Stomach smooth muscle (tissue), 2 donors: Measurements from ENCODE around the gene C18orf63.
"Not testable (repeated sequence)": the region's sequence is repeated elsewhere in the genome, so short reads cannot be mapped to it uniquely, and the experiment has no call there.

ENCODE experiments used
- H3K27ac ChIP-seq: one replicate; pipeline ENCODE4 v1.7.0; 2013; ENCODE audit warnings: mild to moderate bottlenecking, low read length, inconsistent platforms
- H3K27me3 ChIP-seq, 2 donors: one replicate each; pipeline ENCODE4 v1.7.0; 2013; ENCODE audit warnings: low read length in 2 of 2; ENCODE audit not compliant: insufficient read depth in 2 of 2, control insufficient read depth in 1 of 2
- H3K36me3 ChIP-seq, 2 donors: one replicate each; pipeline ENCODE4 v1.7.0; 2013; ENCODE audit warnings: low read length in 2 of 2; ENCODE audit not compliant: control insufficient read depth in 2 of 2, insufficient read depth in 2 of 2
- H3K4me1 ChIP-seq: one replicate; pipeline ENCODE4 v1.7.0; 2013; ENCODE audit warnings: low read length; ENCODE audit not compliant: control insufficient read depth, insufficient read depth
- H3K4me3 ChIP-seq, 2 donors: one replicate each; pipeline ENCODE4 v1.7.0; 2013; ENCODE audit warnings: low read length in 2 of 2
- H3K9ac ChIP-seq, 2 donors: one replicate each; pipeline ENCODE4 v1.7.0; 2013; ENCODE audit warnings: low read length in 2 of 2, mild to moderate bottlenecking in 1 of 2
- H3K9me3 ChIP-seq, 2 donors: one replicate each; pipeline ENCODE4 v1.7.0; 2013; ENCODE audit warnings: low read length in 2 of 2; ENCODE audit not compliant: control insufficient read depth in 2 of 2
- donor health status: healthy.
- donor health status: Pancreatic carcinoma.

Gene C18orf63

DNA sequence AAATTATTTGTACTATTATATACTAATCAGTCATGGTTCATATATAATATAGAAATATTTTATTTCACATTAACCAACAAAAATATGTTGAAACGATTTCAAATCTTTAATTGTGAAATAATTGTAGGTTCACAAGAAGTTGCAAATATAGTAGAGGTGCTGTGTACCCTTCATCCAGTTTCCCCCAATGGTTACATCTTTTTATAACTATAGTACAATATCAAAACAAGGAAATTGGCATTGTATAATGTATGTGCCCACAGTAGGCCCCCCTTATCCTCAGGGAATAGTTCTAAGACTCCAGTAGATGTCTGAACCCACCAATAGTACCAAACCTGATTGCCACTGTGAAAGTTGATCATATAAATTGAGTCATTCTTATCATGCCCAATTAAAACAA lies 16.5 kb upstream of the C18orf63 start:
- H3K4me3 ChIP-seq = no peak overlapping the region
- no peak overlapping the region for H3K9ac ChIP-seq
- H3K27me3 ChIP-seq = no peaks in the 10 kb centered on the region
- H3K27ac ChIP-seq = no peak overlapping the region
- no peaks in the 10 kb centered on the region for H3K4me1 ChIP-seq
- no peaks in the 10 kb centered on the region for H3K9me3 ChIP-seq
- H3K36me3 ChIP-seq = no peaks in the 10 kb centered on the region

DNA sequence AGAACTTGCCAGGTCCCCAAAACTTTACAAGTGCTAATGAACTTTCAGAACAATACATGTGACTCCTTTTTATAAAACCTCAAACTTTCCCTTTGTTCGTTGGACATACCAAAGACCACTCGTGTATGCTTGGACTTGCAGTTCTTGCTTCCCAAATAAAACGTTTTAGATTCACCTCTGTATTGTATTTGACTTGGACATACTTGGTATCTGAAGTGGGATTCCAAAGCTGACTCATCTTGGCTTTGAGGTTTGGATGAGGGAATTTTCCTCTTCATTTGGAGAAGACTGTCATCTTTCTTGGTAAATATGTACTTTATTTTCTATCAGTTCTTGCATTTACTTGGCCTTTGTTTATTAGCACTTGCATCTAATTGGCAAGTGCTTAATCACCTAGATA lies 15.9 kb upstream of the C18orf63 start:
- Histone ChIP-seq H3K4me3 (no peak overlapping the region), H3K4me1 (no peaks in the 10 kb centered on the region), H3K27ac (no peak overlapping the region), H3K27me3 (no peaks in the 10 kb centered on the region), H3K9me3 (no peaks in the 10 kb centered on the region), H3K36me3 (no peaks in the 10 kb centered on the region), H3K9ac (no peak overlapping the region)

DNA sequence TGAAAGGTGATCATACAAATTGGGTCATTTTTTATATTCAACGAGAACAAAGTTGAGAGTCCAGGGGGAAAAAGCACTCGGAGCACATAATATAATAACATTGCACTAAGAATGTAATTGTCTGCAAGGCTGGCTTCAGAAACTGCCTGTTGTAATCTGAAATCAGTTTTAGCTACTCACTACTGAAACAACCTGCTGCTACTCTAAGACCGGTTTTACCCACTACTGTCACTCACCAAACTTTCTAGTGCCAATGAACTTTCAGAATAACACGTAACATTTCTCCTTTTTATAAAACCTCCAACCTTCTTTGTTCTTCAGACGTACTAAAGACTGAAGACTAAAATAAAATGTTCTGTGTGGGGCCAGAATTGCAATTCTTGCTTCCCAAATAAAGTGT lies 12.3 kb upstream of the C18orf63 start:
- Histone ChIP-seq H3K4me1 (no peaks in the 10 kb centered on the region), H3K4me3 (no peak overlapping the region), H3K27me3 (no peaks in the 10 kb centered on the region), H3K9me3 (no peaks in the 10 kb centered on the region), H3K9ac (no peak overlapping the region), H3K27ac (no peak overlapping the region), H3K36me3 (no peaks in the 10 kb centered on the region)

DNA sequence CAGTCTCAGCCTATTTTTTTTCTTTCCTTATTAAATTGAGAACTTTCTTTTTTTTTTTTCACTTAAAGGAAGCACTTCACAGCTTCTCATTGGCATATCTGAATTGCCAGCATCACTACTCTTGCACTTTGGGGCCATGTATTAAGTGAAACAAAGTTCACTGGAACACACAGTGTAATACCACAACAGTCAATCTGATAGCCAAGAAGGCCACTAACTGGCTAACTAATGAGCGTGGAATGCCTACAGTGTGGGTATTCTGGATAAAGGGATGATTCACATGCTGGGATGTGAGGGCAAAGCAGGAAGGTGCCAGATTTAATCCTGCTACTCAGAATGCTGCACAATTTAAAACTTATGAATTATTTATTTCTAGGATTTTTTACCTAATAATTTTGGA lies 11.7 kb upstream of the C18orf63 start:
- no peaks in the 10 kb centered on the region for H3K27me3 ChIP-seq
- no peaks in the 10 kb centered on the region for H3K4me1 ChIP-seq
- H3K9ac ChIP-seq = no peak overlapping the region
- no peak overlapping the region for H3K4me3 ChIP-seq
- no peak overlapping the region for H3K27ac ChIP-seq
- no peaks in the 10 kb centered on the region for H3K9me3 ChIP-seq
- no peaks in the 10 kb centered on the region for H3K36me3 ChIP-seq

DNA sequence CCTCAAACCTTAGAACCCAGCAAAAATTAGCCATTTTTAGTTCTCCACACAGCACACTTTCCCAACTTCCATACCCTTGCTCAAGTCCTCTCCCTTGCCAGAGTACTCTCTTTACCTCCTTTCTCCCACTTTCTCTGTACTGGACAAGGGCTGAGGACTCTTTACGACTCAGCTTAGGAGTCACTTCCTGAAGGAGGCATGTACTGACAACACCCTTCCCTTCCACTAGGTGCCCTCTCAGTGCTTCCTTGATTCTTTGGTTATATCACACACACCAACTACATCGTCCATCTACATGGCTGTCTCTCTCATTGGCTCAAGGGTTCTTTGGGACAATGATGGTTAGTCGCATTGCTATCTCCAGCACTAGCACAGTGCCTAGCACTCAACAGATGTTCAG lies 5.2 kb upstream of the C18orf63 start:
- H3K4me3 ChIP-seq = no peak overlapping the region
- peaks cover 0 to 2% of the 10 kb centered on the region in 2 donors for H3K27me3 ChIP-seq
- no peak overlapping the region for H3K27ac ChIP-seq
- no peaks in the 10 kb centered on the region for H3K36me3 ChIP-seq
- H3K9ac ChIP-seq = no peak overlapping the region
- no peaks in the 10 kb centered on the region for H3K9me3 ChIP-seq
- H3K4me1 ChIP-seq = no peaks in the 10 kb centered on the region

DNA sequence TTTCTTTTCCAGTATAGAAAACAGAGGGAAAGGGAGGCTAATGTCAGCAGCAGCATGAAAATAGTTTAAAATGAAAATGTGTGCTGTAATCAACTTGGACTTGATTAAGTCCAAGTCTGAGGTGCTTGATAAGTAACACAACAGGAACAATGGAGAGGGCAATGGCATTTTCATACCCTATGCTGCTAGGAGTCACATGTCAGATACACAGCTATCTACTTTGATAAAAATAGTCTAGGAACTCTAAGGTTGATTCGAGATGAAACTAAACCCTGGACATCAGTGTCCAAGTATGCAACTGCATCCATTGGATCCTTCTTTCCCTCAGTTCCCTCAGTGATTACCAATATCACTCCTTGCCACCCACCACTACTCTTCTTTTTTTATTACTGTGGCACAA lies 4.6 kb upstream of the C18orf63 start:
- Histone ChIP-seq H3K4me3 (no peak overlapping the region), H3K9me3 (no peaks in the 10 kb centered on the region), H3K27ac (no peak overlapping the region), H3K36me3 (no peaks in the 10 kb centered on the region), H3K4me1 (no peaks in the 10 kb centered on the region), H3K9ac (no peak overlapping the region), H3K27me3 (peaks cover 0 to 2% of the 10 kb centered on the region in 2 donors)

DNA sequence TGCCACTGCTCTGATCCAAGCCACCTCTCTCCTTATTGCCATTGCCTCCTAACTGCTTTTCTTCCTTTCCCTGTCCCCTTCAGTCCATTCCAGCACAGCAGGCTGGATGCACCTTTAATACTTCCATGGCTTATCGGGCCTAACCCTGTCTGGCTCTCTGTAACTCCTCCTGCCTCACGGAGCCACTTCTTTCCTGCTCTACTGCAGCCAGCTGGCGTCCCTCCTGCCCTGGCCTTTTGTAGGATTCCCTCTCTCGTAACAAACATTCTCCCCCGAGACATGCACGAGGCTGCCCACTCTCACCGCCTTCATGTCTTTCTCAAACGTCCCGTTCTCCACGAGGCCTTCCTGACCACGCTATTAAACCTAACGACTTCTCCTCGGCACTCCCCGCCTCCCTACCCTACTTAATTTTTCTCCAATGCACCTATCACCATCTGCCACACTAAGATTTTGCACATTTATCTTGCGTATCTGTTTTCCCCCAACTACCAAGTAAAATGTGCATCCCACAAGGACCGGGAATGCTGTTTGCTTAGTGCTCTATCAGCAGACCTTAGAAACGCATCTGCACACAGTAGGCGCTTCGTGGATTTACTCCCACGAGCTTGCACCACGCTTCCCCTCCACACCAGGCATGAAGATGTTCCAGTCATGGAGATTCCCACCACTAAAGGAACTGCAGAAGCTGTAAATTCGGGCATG lies 728 bp upstream of the C18orf63 start:
- Histone ChIP-seq H3K9ac (no peak overlapping the region), H3K27ac (no peak overlapping the region), H3K9me3 (no peaks in the 10 kb centered on the region), H3K4me3 (no peak overlapping the region), H3K4me1 (peaks cover 6% of the 10 kb centered on the region), H3K36me3 (no peaks in the 10 kb centered on the region), H3K27me3 (peaks cover 0 to 2% of the 10 kb centered on the region in 2 donors)

DNA sequence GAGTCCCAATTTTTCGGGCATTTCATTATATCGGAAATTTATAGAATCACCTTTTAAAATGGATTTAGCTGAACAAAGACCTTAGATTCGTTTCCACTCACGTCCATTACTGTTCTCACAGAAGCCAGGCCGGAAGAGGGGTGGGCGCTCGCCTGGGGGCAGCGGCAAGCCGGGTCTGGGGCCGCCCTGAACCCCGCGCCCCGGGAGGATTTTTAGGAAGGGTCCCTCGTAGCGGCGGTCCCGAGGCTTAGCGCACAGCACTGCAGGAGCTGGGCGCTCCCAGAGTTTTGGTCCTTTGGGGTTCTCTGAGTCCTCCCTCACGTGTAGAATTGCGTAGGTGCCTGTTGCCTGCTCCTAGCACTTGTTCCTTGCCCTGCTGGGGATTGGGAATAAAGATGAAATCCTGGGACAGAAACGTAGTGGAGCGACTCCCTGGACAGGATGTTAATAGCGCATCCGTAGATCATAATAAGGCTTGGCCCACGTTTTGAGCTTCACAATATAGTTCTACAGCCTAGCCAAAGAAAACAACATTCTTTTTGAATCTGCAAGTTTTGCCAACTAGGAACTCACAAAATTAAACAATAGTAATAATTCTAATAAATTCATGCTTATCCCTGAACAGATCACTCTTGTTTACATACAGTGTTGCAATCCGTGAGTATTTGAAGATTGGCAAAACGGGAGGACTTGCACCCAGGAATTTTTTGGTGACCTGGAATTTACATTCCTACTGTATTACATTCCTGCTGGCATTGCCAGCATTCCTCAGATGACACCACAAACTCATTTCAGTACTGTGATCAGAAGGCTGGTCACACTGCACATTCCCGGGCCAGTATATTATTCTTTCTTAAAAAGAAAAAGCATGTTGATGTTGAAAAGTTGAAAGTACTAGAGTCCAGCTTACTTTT lies 875 bp downstream of the C18orf63 start:
- Histone ChIP-seq H3K9me3 (no peaks in the 10 kb centered on the region), H3K9ac (no peak overlapping the region), H3K4me3 (no peak overlapping the region), H3K4me1 (peaks cover 6% of the 10 kb centered on the region), H3K27ac (no peak overlapping the region), H3K27me3 (peaks cover 0 to 1% of the 10 kb centered on the region in 2 donors), H3K36me3 (no peaks in the 10 kb centered on the region)

DNA sequence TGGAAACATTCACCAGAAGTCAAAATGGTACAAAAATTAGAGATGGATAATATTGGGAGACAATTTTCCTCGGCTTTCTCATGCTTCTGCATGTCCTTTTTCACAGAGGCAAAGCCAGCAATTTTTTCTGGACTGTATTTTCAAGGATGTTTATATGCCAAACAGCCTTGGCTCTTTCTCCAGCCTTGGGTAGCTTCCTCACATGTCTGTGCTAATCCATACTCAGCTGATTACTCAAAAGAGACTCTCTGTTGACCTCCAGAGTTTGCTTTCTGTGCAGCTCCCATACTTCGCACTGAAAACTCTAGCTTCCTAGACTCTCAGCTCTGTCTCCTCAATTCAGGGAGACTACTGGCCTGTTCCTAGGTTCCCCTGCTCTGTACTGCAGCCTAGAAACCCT lies 10.6 kb downstream of the C18orf63 start:
- no peaks in the 10 kb centered on the region for H3K27me3 ChIP-seq
- H3K36me3 ChIP-seq = no peaks in the 10 kb centered on the region
- no peaks in the 10 kb centered on the region for H3K9me3 ChIP-seq
- H3K27ac ChIP-seq = no peak overlapping the region
- no peaks in the 10 kb centered on the region for H3K4me1 ChIP-seq
- no peak overlapping the region for H3K4me3 ChIP-seq
- no peak overlapping the region for H3K9ac ChIP-seq

DNA sequence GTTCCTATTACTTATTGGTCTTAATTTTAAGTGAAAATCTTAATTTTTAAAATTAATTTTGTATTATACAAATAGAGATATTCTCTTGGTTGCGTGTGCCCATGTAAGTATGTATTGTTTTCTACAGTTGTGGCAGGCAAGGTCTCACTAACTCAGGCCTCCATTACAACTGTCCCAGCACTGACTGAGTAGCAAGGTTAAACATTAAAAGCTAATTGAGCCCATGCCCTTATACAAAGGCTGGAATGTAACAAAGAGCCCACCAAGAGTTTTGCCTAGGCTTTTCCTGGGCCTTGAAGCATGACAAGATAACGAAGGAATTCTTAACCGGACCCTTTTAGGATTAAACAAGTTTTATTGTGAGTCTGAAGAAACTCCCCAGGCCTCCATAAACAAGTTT lies 11.2 kb downstream of the C18orf63 start:
- not testable (repeated sequence) for H3K27me3 ChIP-seq, H3K9me3 ChIP-seq, H3K9ac ChIP-seq, H3K36me3 ChIP-seq, H3K27ac ChIP-seq, H3K4me1 ChIP-seq, H3K4me3 ChIP-seq

DNA sequence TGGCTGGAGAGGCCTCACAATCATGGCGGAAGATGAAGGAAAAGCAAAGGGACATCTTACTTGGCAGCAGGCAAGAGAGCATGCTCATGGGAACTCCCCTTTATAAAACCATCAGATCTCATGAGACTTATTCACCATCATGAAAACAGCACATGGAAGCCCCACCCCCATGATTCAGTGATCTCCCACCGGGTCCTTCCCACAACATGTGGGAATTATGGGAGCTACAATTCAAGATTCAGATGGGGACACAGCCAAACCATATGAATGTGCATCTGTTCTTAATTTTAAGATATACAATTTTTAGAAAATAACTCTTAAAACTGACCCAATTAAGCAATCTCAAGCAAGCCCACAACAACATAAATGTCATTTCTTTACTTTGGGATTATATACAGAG lies 12.6 kb downstream of the C18orf63 start:
- H3K4me1 ChIP-seq = no peaks in the 10 kb centered on the region
- no peak overlapping the region for H3K27ac ChIP-seq
- H3K4me3 ChIP-seq = no peak overlapping the region
- H3K36me3 ChIP-seq = no peaks in the 10 kb centered on the region
- H3K9me3 ChIP-seq = no peaks in the 10 kb centered on the region
- H3K27me3 ChIP-seq = no peaks in the 10 kb centered on the region
- H3K9ac ChIP-seq = no peak overlapping the region
